HCT116 (cell line): Measurements from ENCODE around the gene ASB10. TPM values are rescaled to one million over a fixed set of nuclear protein-coding genes. Genes with fewer than 3 reads are reported as not detected.

Source experiments
- ATAC-seq: fragments of 200-7000 bp; cut with Tn5 transposase; 2 replicates; pipeline ENCODE4 v1.9.1; 2020; ENCODE audit warnings: mild to moderate bottlenecking, moderate library complexity
- BruUV-seq: library from RNA; stranded (reverse); fragments of 400-500 nt; replicated peaks from 2 replicates; lab custom pipeline; 2021; lab: Mats Ljungman, UMichigan
- CTCF ChIA-PET: fragments of 300-600 bp; sonication (Branson Sonifier 250); formaldehyde crosslinking; loops from one replicate; lab custom pipeline; 2021; ENCODE audit warnings: antibody characterized with exemption; lab: Charles Lee
- POLR2A ChIA-PET: fragments of 300-600, 350-600 bp; sonication (Branson Sonifier 250); formaldehyde crosslinking; loops from one replicate; lab custom pipeline; 2021; ENCODE audit warnings: antibody characterized with exemption; lab: Charles Lee
- RAD21 ChIA-PET, 2 experiments: fragments of 300-600 bp; sonication (Branson Sonifier 250); formaldehyde crosslinking; loops; one replicate each; lab custom pipeline; 2023; ENCODE audit warnings: low total read pairs in 2 of 2; ENCODE audit not compliant: uncharacterized antibody in 2 of 2, unreplicated experiment in 2 of 2, low non-redundant PET in 1 of 2; lab: Charles Lee
- DNase-seq: peaks from one replicate; pipeline ENCODE4 v3.0.0-alpha.2; 2010; ENCODE audit warnings: low read depth, low spot score
- H2AFZ ChIP-seq: fragments of 200-600 bp; shearing (Covaris generic), sonication (generic); 2 replicates; pipeline ENCODE4 v1.6.1; 2017; ENCODE audit warnings: low read depth, mixed run types, mixed read lengths, antibody characterized with exemption, low read length; ENCODE audit not compliant: poor library complexity, severe bottlenecking
- H3K27ac ChIP-seq: 2 replicates; pipeline ENCODE4 v1.5.1; 2012; ENCODE audit warnings: low read depth, low read length
- H3K27me3 ChIP-seq: fragments of 200-600 bp; sonication (generic); 2 replicates; pipeline ENCODE4 v1.6.1; 2016; ENCODE audit warnings: mixed run types, low read length, mixed read lengths; ENCODE audit not compliant: insufficient read depth
- H3K36me3 ChIP-seq, 2 experiments: fragments of 200-500 bp in 1 of 2; fragments of 200-600 bp in 1 of 2; sonication (Bioruptor generic) in 1 of 2; sonication (generic) in 1 of 2; 2 replicates each; pipeline versions ENCODE4 v1.5.1 to v1.6.1; 2014 to 2016; ENCODE audit warnings: low read length in 2 of 2, inconsistent platforms in 1 of 2, mixed read lengths in 1 of 2, mixed run types in 1 of 2; ENCODE audit not compliant: insufficient read depth in 2 of 2, control insufficient read depth in 1 of 2
- H3K4me1 ChIP-seq, 2 experiments: fragments of 200-600 bp in 1 of 2; sonication (generic) in 1 of 2; 2 replicates each; pipeline versions ENCODE4 v1.5.1 to v1.6.1; 2012 to 2017; ENCODE audit warnings: low read length in 2 of 2, inconsistent platforms in 1 of 2, mild to moderate bottlenecking in 1 of 2, mixed read lengths in 1 of 2, mixed run types in 1 of 2, moderate library complexity in 1 of 2; ENCODE audit not compliant: insufficient read depth in 2 of 2, control insufficient read depth in 1 of 2
- H3K4me2 ChIP-seq: fragments of 200-600 bp; sonication (generic); 2 replicates; pipeline ENCODE4 v1.6.1; 2017; ENCODE audit warnings: mixed run types, low read length, mixed read lengths
- H3K4me3 ChIP-seq, 2 experiments: fragments of 200-600 bp in 1 of 2; sonication (generic) in 1 of 2; replicated peaks in 1 of 2; 2 replicates each; pipeline ENCODE4 v1.5.1; 2011 to 2016; ENCODE audit warnings: low read length in 2 of 2, control low read depth in 1 of 2, low read depth in 1 of 2, mild to moderate bottlenecking in 1 of 2, mixed read lengths in 1 of 2, mixed run types in 1 of 2
- H3K79me2 ChIP-seq: fragments of 200-600 bp; sonication (generic); 2 replicates; pipeline ENCODE4 v1.6.1; 2017; ENCODE audit warnings: mild to moderate bottlenecking, mixed run types, low read length, moderate library complexity, mixed read lengths; ENCODE audit not compliant: insufficient read depth
- H3K9ac ChIP-seq: fragments of 200-600 bp; sonication (generic); 2 replicates; pipeline ENCODE4 v1.6.1; 2016; ENCODE audit warnings: low read length, mixed read lengths
- H3K9me2 ChIP-seq: fragments of 200-600 bp; sonication (generic), shearing (Covaris generic); 2 replicates; pipeline ENCODE4 v1.6.1; 2017; ENCODE audit warnings: mixed run types, mild to moderate bottlenecking, moderate library complexity; ENCODE audit not compliant: insufficient read depth
- H3K9me3 ChIP-seq, 2 experiments: fragments of 200-500 bp in 1 of 2; fragments of 200-600 bp in 1 of 2; sonication (Bioruptor generic) in 1 of 2; sonication (generic) in 1 of 2; 2 replicates each; pipeline ENCODE4 v1.6.1; 2014 to 2017; ENCODE audit warnings: low read length in 2 of 2, mixed read lengths in 2 of 2, inconsistent platforms in 1 of 2, low read depth in 1 of 2, mild to moderate bottlenecking in 1 of 2, mixed run types in 1 of 2, moderate library complexity in 1 of 2; ENCODE audit not compliant: control insufficient read depth in 1 of 2, insufficient read depth in 1 of 2
- H4K20me1 ChIP-seq: fragments of 200-600 bp; sonication (generic), shearing (Covaris generic); 2 replicates; pipeline ENCODE4 v1.6.1; 2017; ENCODE audit warnings: mixed run types, mild to moderate bottlenecking, moderate library complexity; ENCODE audit not compliant: insufficient read depth
- ATF3 ChIP-seq: IDR thresholded peaks from 2 replicates; pipeline ENCODE4 v1.6.1; 2012
- CEBPB ChIP-seq: IDR thresholded peaks from 2 replicates; pipeline ENCODE4 v1.6.1; 2012; ENCODE audit warnings: low read depth
- EGR1 ChIP-seq: IDR thresholded peaks from 2 replicates; pipeline ENCODE4 v1.6.1; 2012; ENCODE audit warnings: low read depth
- ELF1 ChIP-seq: IDR thresholded peaks from 2 replicates; pipeline ENCODE4 v1.6.1; 2012; ENCODE audit warnings: low read depth, borderline replicate concordance
- EZH2 ChIP-seq: fragments of 200-600 bp; sonication (generic); IDR thresholded peaks from 2 replicates; pipeline ENCODE4 v1.6.1; 2017; ENCODE audit warnings: antibody characterized with exemption, mixed run types
- EZH2phosphoT487 ChIP-seq: fragments of 200-600 bp; IDR thresholded peaks from 2 replicates; pipeline ENCODE4 v1.6.1; 2018; ENCODE audit warnings: antibody characterized with exemption, borderline replicate concordance
- FOSL1 ChIP-seq: IDR thresholded peaks from 2 replicates; pipeline ENCODE4 v1.6.1; 2012; ENCODE audit warnings: low read depth
- MAX ChIP-seq: IDR thresholded peaks from 2 replicates; pipeline ENCODE4 v1.6.1; 2012
- POLR2AphosphoS5 ChIP-seq: IDR thresholded peaks from 2 replicates; pipeline ENCODE4 v1.6.1; 2011; ENCODE audit warnings: mild to moderate bottlenecking, low read depth, low read length, moderate library complexity
- RAD21 ChIP-seq: IDR thresholded peaks from 2 replicates; pipeline ENCODE4 v1.6.1; 2012; ENCODE audit warnings: low read depth, mild to moderate bottlenecking
- REST ChIP-seq: IDR thresholded peaks from 2 replicates; pipeline ENCODE4 v1.6.1; 2012; ENCODE audit warnings: low read depth
- SIN3A ChIP-seq: IDR thresholded peaks from 2 replicates; pipeline ENCODE4 v1.6.1; 2012; ENCODE audit warnings: low read depth
- SRF ChIP-seq: IDR thresholded peaks from 2 replicates; pipeline ENCODE4 v1.6.1; 2012; ENCODE audit warnings: low read depth
- YY1 ChIP-seq: IDR thresholded peaks from 2 replicates; pipeline ENCODE4 v1.6.1; 2011; ENCODE audit warnings: low read length, low read depth, moderate library complexity, mild to moderate bottlenecking; ENCODE audit not compliant: insufficient replicate concordance; ENCODE audit errors: extremely low read depth
- ZNF274 ChIP-seq: fragments of 200-500 bp; sonication (Bioruptor generic); IDR thresholded peaks from 2 replicates; pipeline ENCODE4 v1.6.1; 2014; ENCODE audit warnings: mild to moderate bottlenecking, low read depth, low read length, inconsistent platforms
- intact Hi-C: fragments of 100-400 bp; cut with micrococcal nuclease; formaldehyde crosslinking; loops from 2 replicates; pipeline ENCODE4 v1.10.0; 2022
- total RNA-seq: library from RNA; stranded (reverse); gene quantifications from one replicate; pipeline ENCODE4 v1.2.1, GENCODE V29; 2021; ENCODE audit not compliant: unreplicated experiment
- TF ChIP-seq, protein P1 (sequence below): IDR thresholded peaks from 2 replicates; pipeline ENCODE4 v1.6.1; 2011; ENCODE audit warnings: mild to moderate bottlenecking, low read length, moderate library complexity; ENCODE audit not compliant: insufficient replicate concordance; ENCODE audit errors: extremely low read depth
- TF ChIP-seq, protein P2 (sequence below), 3 experiments: fragments of 200-600 bp in 1 of 3; sonication (generic) in 1 of 3; IDR thresholded peaks in 2 of 3; conservative IDR thresholded peaks in 1 of 3; 2 replicates each; pipeline ENCODE4 v1.5.1; 2012 to 2017; ENCODE audit warnings: low read depth in 2 of 3, low read length in 2 of 3, antibody characterized with exemption in 1 of 3, borderline replicate concordance in 1 of 3, control low read depth in 1 of 3, mild to moderate bottlenecking in 1 of 3, mixed read lengths in 1 of 3, mixed run types in 1 of 3, moderate library complexity in 1 of 3; ENCODE audit not compliant: insufficient read depth in 1 of 3

Gene ASB10
- total RNA-seq, 1 experiment from 2014 or later, result not detected

DNA sequence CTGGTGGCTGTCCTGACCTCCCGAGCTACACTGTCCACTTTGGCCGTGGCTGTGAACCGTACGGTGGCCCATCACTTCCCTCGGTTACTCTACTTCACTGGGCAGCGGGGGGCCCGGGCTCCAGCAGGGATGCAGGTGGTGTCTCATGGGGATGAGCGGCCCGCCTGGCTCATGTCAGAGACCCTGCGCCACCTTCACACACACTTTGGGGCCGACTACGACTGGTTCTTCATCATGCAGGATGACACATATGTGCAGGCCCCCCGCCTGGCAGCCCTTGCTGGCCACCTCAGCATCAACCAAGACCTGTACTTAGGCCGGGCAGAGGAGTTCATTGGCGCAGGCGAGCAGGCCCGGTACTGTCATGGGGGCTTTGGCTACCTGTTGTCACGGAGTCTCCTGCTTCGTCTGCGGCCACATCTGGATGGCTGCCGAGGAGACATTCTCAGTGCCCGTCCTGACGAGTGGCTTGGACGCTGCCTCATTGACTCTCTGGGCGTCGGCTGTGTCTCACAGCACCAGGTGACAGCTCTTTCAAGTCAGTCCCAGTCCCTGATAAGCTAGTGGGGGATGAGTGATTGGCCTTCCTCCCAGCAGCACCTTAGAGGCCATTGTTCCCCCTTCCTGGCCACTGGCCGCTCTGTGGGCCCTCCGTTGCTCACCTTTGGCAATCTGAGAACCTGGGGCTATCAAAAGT, 48.2 kb upstream of the ASB10 start:
- intact Hi-C loops, result no loop called here
- Histone ChIP-seq H3K9me3 (no peaks in the 10 kb centered on the region), H3K4me2 (no peak overlapping the region), H4K20me1 (no peaks in the 10 kb centered on the region), H3K79me2 (peaks cover 33% of the 10 kb centered on the region), H3K27me3 (no peaks in the 10 kb centered on the region), H3K4me1 (peaks cover 11 to 21% of the 10 kb centered on the region in 2 experiments), H3K9ac (no peak overlapping the region), H3K9me2 (no peaks in the 10 kb centered on the region), H2AFZ (no peak overlapping the region)
- ChIA-PET POLR2A (no interaction called here), RAD21 (no interaction called here), CTCF (interaction anchor here (1.3 kb wide), 1 partner anchor 7 kb away, joined by 4 read pairs; no protein-coding TSS in a partner anchor)
- no TSS peak for BruUV-seq
- DNase-seq (no peak), ATAC-seq (no peak)
- TF ChIP-seq CEBPB, result no peak
- TF ChIP-seq REST, result no peak
- no peak for TF ChIP-seq EGR1
- TF ChIP-seq, protein P1, sequence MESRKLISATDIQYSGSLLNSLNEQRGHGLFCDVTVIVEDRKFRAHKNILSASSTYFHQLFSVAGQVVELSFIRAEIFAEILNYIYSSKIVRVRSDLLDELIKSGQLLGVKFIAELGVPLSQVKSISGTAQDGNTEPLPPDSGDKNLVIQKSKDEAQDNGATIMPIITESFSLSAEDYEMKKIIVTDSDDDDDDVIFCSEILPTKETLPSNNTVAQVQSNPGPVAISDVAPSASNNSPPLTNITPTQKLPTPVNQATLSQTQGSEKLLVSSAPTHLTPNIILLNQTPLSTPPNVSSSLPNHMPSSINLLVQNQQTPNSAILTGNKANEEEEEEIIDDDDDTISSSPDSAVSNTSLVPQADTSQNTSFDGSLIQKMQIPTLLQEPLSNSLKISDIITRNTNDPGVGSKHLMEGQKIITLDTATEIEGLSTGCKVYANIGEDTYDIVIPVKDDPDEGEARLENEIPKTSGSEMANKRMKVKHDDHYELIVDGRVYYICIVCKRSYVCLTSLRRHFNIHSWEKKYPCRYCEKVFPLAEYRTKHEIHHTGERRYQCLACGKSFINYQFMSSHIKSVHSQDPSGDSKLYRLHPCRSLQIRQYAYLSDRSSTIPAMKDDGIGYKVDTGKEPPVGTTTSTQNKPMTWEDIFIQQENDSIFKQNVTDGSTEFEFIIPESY, result no peak
- no peak for TF ChIP-seq EZH2
- TF ChIP-seq YY1, result no peak
- no peak for TF ChIP-seq FOSL1
- TF ChIP-seq ZNF274, result no peak
- TF ChIP-seq SIN3A, result no peak
- TF ChIP-seq SRF, result no peak
- no peak for TF ChIP-seq EZH2phosphoT487
- TF ChIP-seq, protein P2, sequence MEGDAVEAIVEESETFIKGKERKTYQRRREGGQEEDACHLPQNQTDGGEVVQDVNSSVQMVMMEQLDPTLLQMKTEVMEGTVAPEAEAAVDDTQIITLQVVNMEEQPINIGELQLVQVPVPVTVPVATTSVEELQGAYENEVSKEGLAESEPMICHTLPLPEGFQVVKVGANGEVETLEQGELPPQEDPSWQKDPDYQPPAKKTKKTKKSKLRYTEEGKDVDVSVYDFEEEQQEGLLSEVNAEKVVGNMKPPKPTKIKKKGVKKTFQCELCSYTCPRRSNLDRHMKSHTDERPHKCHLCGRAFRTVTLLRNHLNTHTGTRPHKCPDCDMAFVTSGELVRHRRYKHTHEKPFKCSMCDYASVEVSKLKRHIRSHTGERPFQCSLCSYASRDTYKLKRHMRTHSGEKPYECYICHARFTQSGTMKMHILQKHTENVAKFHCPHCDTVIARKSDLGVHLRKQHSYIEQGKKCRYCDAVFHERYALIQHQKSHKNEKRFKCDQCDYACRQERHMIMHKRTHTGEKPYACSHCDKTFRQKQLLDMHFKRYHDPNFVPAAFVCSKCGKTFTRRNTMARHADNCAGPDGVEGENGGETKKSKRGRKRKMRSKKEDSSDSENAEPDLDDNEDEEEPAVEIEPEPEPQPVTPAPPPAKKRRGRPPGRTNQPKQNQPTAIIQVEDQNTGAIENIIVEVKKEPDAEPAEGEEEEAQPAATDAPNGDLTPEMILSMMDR (IDR thresholded peaks at IDR 0.05 in 2 of 3, conservative IDR thresholded peaks at IDR 0.05 in 1 of 3; ENCODE audit: borderline replicate concordance in 1 of 3, insufficient read depth in 1 of 3, low read depth in 2 of 3, low read length in 2 of 3), result no peak
- no peak for TF ChIP-seq ATF3
- no peak for TF ChIP-seq RAD21
- no peak for TF ChIP-seq MAX
- no peak for TF ChIP-seq POLR2AphosphoS5
- no peak for TF ChIP-seq ELF1
- TF ChIP-seq, all 23 proteins: peak for 0
- Histone ChIP-seq H3K4me3 (no peak overlapping the region), H3K36me3 (peaks cover 13 to 27% of the 10 kb centered on the region in 2 experiments), H3K27ac (no peak overlapping the region)
